ENCODE data around the gene CERCAM.
A peak's percentile ranks its signal among the peaks of the same experiment; 100 is the strongest.

The CERCAM gene

GRCh38 chr9:128392302-128393144, 28.1 kb upstream of the CERCAM start (continued):
- TF ChIP-seq ELK4 (IDR thresholded peaks at IDR 0.05; ENCODE audit: borderline replicate concordance, low read depth, low read length) (no peak), ZFHX2 (tag by site-specific recombination; conservative IDR thresholded peaks at IDR 0.05) (no peak), ZNF302 (tag by site-specific recombination; IDR thresholded peaks at IDR 0.05; ENCODE audit: low read depth) (no peak), ZNF423 (tag by site-specific recombination; IDR thresholded peaks at IDR 0.05) (no peak), ZNF23 (tag by site-specific recombination; IDR thresholded peaks at IDR 0.05; ENCODE audit: borderline replicate concordance) (no peak), ZNF549 (tag by site-specific recombination; IDR thresholded peaks at IDR 0.05) (no peak), PRDM6 (tag by site-specific recombination; IDR thresholded peaks at IDR 0.05) (no peak), ZNF112 (tag by site-specific recombination; IDR thresholded peaks at IDR 0.05) (no peak)

GRCh38 chr9:128393145-128393775, 27.4 kb upstream of the CERCAM start:
- Histone ChIP-seq H3K9me3 (ENCODE audit: control insufficient read depth, insufficient read depth, low read depth, low read length) (no peaks in the 10 kb centered on the region), H3K4me3 (ENCODE audit: low read depth, low read length) (no peak overlapping the region), H3K36me3 (ENCODE audit: control insufficient read depth in 2 of 2, insufficient read depth in 1 of 2, low read length in 2 of 2) (peaks cover 0 to 21% of the 10 kb centered on the region in 2 experiments; a peak in 1 of 3 replicates), H3K27ac (ENCODE audit: extremely low read depth, low read depth, low read length) (no peak overlapping the region), H3K4me1 (ENCODE audit: control insufficient read depth, insufficient read depth, low read length) (no peaks in the 10 kb centered on the region)
- no peak for TF ChIP-seq KLF17 (tag by site-specific recombination; IDR thresholded peaks at IDR 0.05)
- ChIA-PET POLR2A (interaction anchor here (0.6 kb wide), 1 partner anchor 14 kb away, joined by 4 read pairs; no protein-coding TSS in a partner anchor), CTCF (no interaction called here)

GRCh38 chr9:128393970-128394369, 26.7 kb upstream of the CERCAM start:
- POLR2A ChIA-PET, result interaction anchor here (0.6 kb wide), 1 partner anchor 13 kb away, joined by 4 read pairs; no protein-coding TSS in a partner anchor
- CTCF ChIA-PET, result interaction anchor here (1.3 kb wide), 1 partner anchor 16 kb away, joined by 5 read pairs; no protein-coding TSS in a partner anchor
- TF ChIP-seq KLF10 (tag by site-specific recombination; IDR thresholded peaks at IDR 0.05) (peak; percentile 39), ZNF175 (tag by site-specific recombination; IDR thresholded peaks at IDR 0.05) (no peak), KLF9 (tag by site-specific recombination; IDR thresholded peaks at IDR 0.05; ENCODE audit: low read depth) (peak; percentile 43), REST (tag by site-specific recombination; IDR thresholded peaks at IDR 0.05) (peak; percentile 75), ZBTB6 (tag by site-specific recombination; IDR thresholded peaks at IDR 0.05) (peak; percentile 49; the same call in 1 of the 2 replicates), ZNF211 (tag by site-specific recombination; IDR thresholded peaks at IDR 0.05; ENCODE audit: low read depth) (no peak), CTCF (tag by site-specific recombination; IDR thresholded peaks at IDR 0.05) (no peak)
- no peaks in the 10 kb centered on the region for H3K4me1 ChIP-seq (ENCODE audit: control insufficient read depth, insufficient read depth, low read length)
- H3K9me3 ChIP-seq (ENCODE audit: control insufficient read depth, insufficient read depth, low read depth, low read length), result no peaks in the 10 kb centered on the region
- no peak overlapping the region for H3K27ac ChIP-seq (ENCODE audit: extremely low read depth, low read depth, low read length)
- no peak overlapping the region for H3K4me3 ChIP-seq (ENCODE audit: low read depth, low read length)
- H3K36me3 ChIP-seq (ENCODE audit: control insufficient read depth in 2 of 2, insufficient read depth in 1 of 2, low read length in 2 of 2), result peaks cover 0 to 14% of the 10 kb centered on the region in 2 experiments; a peak in 1 of 3 replicates

Measured in HEK293 (cell line).